Spleen (tissue), 7 donors: Measurements from ENCODE around the gene SYT14.

Experiments
- CTCF ChIP-seq, 11 experiments: fragments of 200-600 bp in 7 of 11; fragments of 450-650 bp in 4 of 11; sonication (generic) in 4 of 11; IDR thresholded peaks in 8 of 11; conservative IDR thresholded peaks in 3 of 11; 1 replicate in 7 of 11; 2 replicates in 4 of 11; pipeline versions ENCODE4 v1.4.0 to v1.8.0; 2016 to 2021; ENCODE audit warnings: antibody characterized with exemption in 11 of 11, inconsistent platforms in 4 of 11, mild to moderate bottlenecking in 1 of 11
- POLR2A ChIP-seq, 3 donors: fragments of 450-650 bp; IDR thresholded peaks; one replicate each; pipeline ENCODE4 v1.5.1; 2017; ENCODE audit warnings: antibody characterized with exemption in 3 of 3, mild to moderate bottlenecking in 1 of 3
- POLR2AphosphoS5 ChIP-seq, 3 donors: sonication (generic); formaldehyde crosslinking; IDR thresholded peaks; one replicate each; pipeline ENCODE4 v1.5.1; 2017; ENCODE audit warnings: antibody characterized with exemption in 3 of 3
- donor health status: DM: no; HTN: no; CAD: no; lungs with moderate emphysema.
- donor health status: DM: no; HTN: no; CAD: no.
- donor health status: DM: no; HTN: no; CAD: no.

GRCh38 chr1:210129759-210130158 is 191.7 kb downstream of the SYT14 start:
- TF ChIP-seq POLR2A (IDR thresholded peaks at IDR 0.05) (no peak), CTCF (IDR thresholded peaks at IDR 0.05 in 8 of 11, conservative IDR thresholded peaks at IDR 0.05 in 3 of 11) (no peak), POLR2AphosphoS5 (IDR thresholded peaks at IDR 0.05) (no peak)
